CD4-positive, alpha-beta T cell treated with Interferon alpha-2 for 1 hour (primary cell): ENCODE data around the gene SLC46A1.
A peak's percentile ranks its signal among the peaks of the same experiment; 100 is the strongest.

Experiments
- DNase-seq, 2 donors: peaks; one replicate each; pipeline ENCODE4 v3.0.0-alpha.2; 2020 to 2022

Gene SLC46A1

DNA sequence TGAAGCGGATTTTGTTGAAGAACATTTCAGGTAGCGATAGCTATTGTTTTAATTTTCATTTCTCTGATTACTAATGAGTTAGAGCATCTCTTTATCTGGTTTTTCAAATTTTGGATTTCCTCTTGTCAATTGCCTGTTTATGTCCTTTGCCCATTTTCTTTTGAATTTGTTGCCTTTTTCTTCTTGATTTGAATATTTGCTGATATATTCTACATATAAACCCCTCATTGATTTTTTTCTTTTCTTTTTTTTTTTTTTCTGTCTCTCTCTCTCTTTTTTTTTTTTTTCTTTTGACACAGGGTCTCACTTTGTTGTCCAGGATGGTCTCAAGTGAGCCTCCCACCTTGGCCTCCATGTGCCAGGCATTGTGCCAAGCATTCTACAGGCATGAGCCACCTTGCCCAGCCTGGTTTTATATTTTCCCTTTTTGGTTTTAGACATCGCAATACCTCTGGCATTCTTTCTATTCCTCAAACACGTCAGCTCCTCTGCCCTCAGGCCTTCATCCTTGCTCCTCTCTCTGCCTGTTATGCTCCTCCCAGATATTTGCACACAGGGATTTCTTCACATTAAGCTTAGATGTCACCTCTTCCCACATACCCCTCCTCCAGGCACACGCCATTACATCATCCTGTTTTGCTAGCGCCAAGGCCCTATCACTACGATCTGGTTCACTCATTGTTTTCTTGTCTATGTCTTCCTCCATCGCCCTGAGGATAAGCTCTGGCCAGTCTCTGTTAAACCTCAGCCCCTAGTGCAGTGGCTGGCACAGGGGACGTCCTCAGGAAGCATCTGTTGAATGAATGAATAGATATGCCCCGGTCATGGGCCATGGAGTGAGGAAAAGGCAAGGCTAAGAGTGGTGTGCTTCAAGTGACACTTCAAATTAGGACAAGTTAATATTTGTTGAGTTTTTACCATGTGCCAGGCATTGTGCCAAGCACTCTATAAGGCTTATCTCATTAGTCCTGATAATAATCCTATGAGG is 25.9 kb downstream of the SLC46A1 start:
- no peak for DNase-seq

DNA sequence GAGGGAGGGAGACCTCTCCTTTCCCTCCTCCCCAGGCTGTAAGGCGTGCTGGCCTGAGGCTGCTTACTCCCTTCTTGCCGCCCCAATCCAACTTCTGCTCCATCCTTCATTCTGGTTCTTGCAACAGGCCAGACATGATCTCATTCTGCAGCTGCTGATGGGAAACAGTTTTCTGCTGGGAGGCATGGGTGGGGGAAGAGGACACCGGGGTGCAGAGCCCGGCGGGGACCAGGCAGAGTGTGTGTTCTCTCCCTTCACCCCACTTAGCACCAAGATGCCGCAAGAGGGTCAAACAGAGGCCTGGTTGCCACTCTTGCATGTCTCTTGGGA is 33.1 kb downstream of the SLC46A1 start:
- no peak for DNase-seq

DNA sequence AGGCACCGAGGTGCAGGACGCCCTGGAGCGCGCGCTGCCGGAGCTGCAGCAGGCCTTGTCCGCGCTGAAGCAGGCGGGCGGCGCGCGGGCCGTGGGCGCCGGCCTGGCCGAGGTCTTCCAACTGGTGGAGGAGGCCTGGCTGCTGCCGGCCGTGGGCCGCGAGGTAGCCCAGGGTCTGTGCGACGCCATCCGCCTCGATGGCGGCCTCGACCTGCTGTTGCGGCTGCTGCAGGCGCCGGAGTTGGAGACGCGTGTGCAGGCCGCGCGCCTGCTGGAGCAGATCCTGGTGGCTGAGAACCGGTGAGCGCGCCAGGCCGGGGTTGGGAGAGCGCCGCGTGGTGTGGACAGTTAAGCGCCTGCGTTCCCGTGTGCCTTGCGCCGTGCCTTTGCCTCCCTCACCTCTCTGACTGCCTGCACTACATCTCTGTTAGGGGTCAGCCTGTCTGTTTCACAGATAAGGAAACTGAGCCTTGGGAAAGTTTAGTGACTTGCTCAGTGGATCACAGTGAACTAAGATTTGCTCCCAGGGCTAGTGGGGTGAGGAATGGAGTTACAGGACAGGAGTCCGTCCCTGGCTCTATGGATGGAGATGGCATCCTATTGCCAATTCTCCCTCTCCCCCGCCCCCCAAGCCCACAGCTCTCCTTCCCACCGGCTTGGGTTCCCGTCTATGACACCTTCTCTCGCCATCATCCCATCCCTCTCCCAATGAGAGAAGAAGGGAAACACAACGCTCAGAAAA is 33.6 kb downstream of the SLC46A1 start:
- DNase-seq: no peak

DNA sequence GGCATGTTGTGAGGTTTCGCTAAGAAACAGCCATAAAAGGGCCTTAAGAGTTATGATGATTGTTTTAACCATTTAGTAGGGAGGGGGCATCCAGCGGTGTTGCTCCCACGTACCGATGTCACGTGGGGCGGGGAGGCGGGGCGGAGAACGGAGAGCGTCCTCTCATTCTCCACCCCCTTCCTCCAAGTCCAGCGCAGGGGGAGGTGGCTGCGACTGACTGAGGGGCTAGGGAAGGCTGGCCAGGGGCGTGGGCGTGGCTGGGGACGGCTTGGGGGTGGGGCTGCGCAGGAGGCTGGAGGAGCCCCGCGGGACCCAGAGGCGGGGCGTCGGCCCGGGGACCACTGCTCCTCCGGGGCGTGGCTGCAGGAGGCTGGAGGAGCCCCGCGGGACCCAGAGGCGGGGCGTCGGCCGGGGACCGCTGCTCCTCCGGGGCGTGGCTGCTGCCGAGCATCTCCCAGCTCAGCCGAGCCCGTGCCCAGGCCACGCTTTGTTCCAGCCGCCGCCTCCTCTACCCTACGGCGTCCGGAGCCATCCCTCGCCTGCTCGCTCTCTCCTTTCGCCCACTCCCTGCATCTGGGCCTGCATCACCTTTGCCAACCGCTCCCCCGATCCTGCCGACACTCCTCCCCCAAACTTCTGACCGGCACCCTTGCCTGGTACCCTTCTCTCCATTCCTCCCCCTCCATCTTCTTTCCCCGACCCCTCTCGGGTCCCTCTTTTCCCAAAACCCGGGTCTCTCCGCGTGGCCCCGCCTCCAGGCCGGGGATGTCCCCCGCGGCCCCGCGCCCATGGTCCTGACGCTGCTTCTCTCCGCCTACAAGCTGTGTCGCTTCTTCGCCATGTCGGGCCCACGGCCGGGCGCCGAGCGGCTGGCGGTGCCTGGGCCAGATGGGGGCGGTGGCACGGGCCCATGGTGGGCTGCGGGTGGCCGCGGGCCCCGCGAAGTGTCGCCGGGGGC is 34.5 kb downstream of the SLC46A1 start, which contains the start of gene SARM1:
Gene SARM1 (plus strand): TSS at position 450 of the 958 bp plus-strand sequence. CDS start 339 bp downstream, at position 789.
- DNase-seq: peak; percentile 86 to 92

DNA sequence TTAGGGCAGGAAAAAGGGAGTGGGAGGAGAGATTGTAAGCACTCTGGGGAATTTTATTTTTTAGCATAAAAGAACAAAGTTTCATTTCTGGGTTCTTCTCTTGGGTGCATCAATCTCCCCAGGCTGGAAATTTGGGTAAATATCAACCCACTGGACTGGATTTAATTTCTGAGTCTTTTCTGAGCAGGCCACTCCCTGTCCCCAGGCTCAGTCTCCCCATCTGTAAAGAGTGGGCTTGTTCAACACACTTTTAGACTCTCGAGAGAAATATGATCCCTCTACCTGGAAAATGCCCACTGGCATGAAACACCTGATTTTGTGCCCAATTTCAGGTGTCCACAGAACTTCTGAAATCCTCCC is 35.3 kb downstream of the SLC46A1 start:
- peak in 1 of 2 donors; percentile 7 for DNase-seq

DNA sequence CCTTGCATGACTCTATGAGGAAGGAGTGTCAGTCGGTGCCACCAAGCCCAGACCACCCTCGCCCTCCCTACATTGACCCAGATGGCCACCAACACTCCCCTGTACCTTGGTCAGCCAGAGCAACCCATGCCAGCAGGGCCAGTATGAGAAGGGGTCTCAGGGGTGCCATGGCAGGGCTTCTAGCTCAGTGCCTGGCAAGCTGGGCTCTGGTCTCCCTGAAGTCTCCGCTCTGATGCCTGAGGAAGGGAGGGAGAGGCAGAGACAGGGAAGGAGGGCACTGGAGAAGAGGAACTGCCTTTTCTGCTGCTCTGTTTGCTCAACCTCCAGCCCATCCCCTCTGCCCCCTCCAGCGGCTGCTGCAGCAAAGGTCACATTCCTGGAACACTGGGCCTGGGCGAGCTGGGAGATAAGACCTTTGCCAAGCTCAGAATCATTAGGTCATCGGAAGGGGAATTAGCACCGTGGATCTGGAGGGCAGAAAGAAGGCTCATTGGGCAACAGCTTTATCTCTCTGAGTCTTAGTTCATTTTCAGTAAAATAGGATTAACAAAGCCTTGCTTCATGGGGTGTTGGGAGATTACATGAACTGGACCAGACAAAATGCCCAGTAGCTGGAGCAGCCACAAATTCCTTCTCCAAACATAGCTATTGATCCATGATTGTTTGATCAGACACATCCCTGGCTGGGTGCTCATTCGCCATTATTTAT is 35.8 kb downstream of the SLC46A1 start, which contains the start of gene VTN:
Gene VTN (minus strand): TSS at position 273 of the 709 bp plus-strand sequence. CDS start 104 bp downstream, at position 169.
- DNase-seq: no peak

DNA sequence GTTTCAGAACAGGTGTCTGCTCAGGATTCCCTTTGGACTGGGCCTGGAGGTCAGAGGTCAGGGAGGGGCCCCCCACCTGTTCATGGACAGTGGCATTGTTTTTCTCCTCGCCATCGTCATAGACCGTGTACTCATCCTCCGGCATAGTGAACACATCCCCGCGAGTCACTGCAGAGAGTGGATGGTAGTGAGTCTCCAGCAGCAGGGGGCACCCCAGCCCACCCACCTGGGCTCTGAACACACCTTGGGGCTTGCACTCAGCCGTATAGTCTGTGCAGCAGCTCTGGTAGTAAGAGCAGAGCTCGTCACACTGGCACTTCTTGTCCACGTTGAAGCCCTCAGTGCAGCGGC is 36.4 kb downstream of the SLC46A1 start:
- no peak for DNase-seq

DNA sequence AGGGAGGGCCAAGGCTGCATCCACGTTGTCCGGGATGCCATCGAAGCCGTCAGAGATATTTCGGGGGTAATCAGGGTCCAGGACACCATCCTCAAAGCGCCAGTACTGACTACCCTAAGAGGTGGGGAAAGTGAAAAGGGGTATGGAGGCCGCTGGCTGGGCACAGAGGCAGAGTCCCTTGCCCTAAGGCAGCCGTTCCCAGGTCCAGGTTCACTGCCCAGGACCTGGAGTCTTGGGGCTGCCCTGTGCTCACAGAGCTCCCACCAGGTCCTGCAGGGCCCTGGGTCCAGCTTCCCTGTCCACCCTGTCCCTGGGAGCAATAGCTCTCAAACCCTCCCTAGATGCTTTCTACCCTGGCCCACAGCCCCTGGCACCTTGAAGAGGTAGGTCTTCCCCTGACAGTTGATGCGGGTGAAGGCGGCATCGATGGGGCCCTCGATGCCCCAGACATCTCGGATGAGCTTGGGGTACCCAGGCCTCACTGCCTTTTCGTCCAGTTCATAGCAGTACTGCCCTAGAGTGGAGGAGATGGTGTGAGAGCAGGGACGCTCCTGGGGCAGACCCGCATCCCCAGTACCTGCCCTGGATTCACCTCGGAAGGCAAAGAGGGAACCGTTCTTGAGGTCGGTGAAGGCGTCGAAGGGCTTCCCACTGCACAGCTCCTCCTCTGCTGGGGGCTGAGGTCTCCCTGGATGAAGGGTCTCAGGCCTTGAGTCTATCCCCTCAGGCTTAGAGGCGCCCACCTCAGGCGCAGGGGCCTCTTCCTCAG is 36.9 kb downstream of the SLC46A1 start:
- no peak for DNase-seq

DNA sequence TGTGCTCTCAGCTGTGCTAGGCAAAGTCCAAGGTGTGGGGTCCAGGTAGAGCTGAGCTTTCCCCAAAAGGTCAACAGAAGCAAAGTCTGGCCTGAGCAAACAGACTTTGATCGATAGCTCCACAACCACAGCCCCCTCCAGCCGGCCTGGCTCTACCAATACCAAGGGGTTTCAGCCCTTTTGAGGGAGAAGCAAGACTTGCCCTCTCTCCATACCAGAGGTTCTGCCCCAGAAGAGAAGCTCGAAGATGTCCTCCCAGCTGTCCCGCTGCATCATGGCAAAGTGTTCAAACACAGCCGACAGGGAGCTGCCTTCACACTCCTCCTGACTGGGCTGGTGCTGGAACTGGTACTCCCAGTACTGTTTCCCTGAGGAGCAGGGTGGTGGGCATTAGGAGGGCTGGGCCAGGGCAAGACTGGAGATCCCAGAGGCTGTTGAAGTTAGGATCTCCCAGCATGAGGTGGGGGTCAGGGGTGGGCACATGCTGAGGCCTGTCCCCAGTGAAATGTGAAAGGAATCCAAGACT is 37.6 kb downstream of the SLC46A1 start:
- no peak for DNase-seq

DNA sequence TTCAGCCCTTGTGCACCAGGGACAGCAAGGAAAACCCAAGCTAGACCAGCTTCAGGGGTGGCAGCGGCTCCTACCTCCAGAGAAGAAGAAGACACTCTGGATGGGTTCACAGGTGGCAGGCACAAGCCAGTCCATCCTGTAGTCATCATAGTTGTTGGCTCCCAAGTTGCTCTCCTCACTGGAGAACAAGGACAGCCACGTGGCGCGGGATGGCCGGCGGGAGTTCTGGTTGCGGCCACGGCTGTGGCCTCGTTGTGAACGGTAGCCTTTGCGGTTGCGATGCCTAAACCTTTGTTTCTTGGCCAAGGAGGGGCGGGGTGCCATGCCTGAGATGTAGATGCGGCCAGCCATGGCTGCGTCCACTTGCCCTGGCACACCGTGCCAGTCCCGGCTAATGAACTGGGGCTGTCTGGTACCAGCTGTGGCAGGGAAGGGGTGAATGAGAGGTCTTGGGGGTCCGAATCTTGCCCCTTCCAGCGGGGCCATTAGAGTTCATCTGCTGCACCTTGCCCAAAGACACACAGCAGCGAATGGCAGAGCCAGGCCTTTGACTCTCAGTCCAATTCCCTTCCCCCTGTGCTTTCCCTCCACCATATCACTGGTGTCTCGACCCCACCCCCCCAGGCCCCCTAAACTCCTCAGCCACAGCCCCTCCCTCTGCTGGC is 38.2 kb downstream of the SLC46A1 start:
- DNase-seq: no peak

DNA sequence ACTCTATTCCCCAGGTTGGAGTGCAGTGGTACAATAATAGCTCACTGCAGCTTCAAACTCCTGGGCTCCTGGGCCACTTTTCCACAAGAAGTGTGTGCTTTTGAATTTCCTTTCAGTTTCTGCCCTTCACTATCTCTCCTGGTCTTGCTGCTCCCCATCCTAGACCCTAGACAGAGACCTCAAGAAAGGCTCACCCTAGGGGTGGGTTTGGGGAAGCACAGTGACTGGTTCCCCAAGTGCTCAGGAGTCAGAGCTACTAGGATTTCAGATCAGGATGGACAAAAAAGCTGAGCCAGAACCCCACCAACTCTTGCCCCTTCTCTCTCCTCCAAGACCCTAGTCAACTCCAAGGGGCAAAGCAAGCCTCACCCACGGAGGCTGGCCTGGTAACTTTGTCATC is 39.4 kb downstream of the SLC46A1 start:
- DNase-seq: no peak

DNA sequence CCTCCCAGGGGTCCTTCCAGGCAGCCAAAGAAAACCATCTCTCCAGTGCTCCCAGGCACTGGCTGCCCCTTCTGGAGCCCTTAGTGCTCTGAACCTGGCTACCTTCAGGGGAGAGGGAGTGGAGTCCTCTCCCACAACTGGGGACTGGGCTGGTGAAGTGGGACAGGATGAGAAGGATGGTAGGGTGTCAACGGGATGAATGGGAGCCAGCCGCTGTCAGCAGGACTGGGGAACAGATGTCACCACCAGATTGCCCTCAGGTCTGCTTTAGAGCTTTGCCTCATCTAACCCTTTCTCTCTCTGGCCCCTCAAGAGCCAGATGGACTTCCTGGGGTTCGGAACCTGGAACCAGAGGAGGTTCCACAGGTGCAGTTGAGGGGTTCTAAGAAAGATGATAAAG is 40.5 kb downstream of the SLC46A1 start:
- no peak for DNase-seq

DNA sequence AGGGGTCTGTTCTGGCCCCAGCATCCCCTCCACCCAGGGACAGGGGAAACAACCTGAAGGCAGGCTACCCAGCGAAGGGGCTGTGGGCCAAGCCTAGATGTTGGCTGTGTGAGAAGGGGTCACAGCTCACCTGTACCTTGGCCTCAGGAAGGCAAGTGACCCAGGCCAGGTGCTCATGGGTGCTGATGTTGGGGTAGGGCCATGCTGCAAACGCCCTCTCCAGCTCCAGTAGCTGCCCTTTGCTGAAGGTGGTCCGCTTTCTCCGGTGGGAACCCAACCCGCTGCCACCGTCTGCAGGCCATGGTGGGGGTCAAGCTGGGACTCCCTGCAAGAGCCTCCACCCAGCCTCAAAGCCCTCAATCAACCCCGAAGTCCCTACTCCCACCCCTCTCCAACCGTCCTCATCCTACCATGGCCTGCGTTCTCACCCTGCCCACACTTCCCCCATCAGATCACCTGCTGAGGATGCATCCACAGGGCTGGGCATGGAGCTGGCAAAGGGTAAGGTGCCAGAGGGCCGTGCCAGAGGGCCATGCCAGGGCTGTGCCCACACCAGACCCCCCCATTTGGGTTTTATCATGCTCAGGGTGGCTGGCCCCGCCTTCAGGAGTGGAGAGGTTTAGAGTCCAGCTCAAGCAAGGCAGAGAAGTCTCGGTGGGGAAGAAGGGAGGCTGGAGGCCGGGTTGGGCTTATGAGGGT is 41.2 kb downstream of the SLC46A1 start, which contains the start of gene SEBOX:
Gene SEBOX (minus strand): TSS at position 535 of the 699 bp plus-strand sequence. CDS start 48 bp downstream, at position 487.
- DNase-seq: no peak

DNA sequence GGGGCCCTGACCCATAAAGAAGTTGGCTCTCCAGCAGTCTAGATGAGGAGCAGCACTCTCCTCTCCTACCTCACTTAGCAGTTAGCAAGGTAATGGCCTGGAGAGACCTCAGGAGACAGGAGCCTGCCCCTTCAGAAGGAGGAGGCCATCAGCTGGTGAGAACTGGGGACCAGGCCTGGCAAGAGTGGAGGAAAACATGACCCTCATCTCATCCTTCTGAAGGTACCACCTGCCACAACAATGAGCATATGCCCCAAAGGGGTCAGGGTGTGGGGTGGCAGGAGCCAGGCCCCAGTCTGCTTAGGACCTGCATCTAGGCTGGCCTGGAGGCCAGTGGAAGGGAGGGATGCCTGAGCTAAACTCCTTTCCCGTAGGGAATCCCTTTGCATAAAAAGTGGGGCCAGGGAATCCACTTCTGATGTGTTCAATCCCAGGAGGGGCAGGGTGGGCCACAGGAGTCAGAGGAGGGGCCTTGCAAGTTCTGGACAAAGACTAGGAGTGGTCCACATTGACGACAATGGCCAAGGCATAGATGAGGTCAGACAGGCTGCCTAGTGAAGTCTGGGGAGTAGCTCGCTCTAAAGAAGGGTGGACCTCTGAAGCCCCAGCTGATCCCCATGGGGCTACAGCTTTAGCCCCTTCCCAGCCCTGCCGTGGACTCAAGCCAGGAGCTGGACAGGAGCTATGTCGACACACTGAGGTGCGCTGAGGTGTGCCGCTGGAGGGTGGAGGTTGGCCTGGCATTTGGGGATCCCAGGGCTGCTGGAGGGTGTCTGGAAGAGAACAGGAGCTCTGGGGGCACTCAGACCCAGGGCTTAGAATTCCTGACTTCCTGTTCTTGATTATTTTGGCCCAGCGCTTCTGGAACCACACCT is 42.0 kb downstream of the SLC46A1 start:
- no peak for DNase-seq

DNA sequence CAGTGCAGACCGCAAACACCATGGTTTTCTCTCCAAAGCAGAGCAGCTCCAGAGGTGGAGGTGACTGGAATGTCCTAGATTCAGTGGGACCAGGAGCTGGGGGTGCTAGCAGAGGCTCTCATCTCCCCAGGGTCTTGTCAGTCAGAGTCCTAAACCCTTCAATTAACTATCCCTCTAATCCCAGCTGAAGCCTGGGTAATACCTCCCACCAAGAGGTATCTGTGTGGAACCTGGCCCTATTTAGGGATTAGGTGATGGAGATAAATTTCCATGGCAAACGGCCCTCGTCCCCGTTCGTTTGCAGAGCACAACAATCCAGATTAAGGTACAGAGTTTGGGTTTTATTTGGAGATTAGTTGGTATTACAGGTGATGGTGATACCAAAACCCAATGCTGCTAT is 42.8 kb downstream of the SLC46A1 start:
- DNase-seq: no peak

DNA sequence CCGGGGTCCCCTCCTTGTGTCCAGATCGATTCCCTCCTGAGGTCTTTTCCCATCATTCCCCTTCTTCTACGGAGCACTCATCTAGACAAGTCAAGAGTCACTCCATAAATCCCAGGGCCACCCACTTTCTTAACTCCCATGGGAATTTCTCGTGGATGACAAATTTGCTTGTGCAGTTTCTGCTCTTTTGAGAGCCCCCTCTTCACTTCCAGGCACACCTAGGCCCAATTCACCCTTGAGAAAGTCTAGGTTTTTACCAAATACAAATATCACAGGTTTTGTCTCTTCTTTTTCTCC is 48.2 kb downstream of the SLC46A1 start:
- DNase-seq: no peak

DNA sequence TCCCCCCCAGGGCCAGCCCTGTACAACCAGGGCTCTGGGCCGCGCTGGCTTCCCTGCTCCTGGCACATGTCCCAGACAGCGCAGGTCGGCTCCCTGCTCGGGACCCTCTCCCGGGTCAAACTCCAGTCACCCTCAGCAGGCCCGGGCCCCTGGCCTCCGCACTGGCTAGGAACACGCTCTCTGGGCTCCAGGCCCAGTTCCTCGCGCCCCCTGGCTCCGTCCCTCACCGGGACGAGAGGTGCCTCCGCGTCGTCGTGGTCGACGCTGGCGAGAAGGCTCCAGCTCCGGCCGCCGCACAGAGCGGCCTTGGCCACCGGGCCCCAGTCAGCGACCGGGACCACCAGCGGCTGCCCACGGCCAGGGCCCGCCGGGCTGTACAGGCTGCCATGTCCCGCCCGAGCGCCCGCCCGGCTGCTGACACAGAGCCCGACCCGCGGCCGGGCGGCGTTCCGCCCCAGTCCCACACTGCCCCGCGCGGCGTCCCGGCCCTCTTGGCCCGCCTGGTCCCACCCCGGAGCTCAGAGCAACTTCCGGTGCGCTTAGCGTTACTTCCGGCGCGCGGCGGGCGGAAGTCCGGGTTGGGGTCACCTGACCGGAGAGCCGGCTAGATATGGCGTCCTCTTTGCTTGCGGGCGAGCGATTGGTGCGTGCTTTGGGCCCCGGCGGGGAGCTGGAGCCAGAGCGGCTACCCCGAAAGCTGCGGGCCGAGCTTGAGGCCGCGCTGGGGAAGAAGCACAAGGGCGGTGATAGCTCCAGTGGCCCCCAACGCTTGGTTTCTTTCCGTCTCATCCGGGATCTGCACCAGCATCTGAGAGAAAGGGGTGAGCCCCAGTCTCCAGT is 48.7 kb downstream of the SLC46A1 start, which contains the start of gene POLDIP2:
Gene POLDIP2 (minus strand): TSS at position 467 of the 840 bp plus-strand sequence. CDS start 79 bp downstream, at position 388.
- peak; percentile 95 to 97 for DNase-seq

DNA sequence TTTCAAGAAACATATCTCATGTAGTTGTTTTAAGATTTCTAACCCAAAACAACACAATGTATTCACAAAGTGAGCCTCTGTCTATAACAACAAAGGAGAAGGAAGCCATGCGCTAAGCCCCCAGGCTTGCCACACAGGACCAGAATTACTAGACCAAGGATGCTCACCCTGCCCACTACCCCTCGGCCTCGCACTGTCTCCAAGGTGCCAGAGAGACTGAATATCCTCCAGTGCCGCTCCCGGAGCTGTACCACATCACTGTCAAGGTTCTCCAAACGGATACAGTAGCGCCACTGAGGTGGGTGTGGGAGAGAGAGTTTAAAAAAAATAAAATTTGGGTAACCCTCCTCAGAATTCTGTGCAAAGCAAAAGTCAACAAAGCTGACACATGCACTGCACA is 55.7 kb downstream of the SLC46A1 start:
- no peak for DNase-seq
